Measurements from ENCODE around the gene EPB41L4A. TPM values are rescaled to one million over a fixed set of nuclear protein-coding genes. Genes with fewer than 3 reads are reported as not detected.
A peak's percentile ranks its signal among the peaks of the same experiment; 100 is the strongest.

EPB41L4A gene, protein sequence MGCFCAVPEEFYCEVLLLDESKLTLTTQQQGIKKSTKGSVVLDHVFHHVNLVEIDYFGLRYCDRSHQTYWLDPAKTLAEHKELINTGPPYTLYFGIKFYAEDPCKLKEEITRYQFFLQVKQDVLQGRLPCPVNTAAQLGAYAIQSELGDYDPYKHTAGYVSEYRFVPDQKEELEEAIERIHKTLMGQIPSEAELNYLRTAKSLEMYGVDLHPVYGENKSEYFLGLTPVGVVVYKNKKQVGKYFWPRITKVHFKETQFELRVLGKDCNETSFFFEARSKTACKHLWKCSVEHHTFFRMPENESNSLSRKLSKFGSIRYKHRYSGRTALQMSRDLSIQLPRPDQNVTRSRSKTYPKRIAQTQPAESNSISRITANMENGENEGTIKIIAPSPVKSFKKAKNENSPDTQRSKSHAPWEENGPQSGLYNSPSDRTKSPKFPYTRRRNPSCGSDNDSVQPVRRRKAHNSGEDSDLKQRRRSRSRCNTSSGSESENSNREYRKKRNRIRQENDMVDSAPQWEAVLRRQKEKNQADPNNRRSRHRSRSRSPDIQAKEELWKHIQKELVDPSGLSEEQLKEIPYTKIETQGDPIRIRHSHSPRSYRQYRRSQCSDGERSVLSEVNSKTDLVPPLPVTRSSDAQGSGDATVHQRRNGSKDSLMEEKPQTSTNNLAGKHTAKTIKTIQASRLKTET
- total RNA-seq: 6.8 and 13.9 TPM in 2 replicates

DNA sequence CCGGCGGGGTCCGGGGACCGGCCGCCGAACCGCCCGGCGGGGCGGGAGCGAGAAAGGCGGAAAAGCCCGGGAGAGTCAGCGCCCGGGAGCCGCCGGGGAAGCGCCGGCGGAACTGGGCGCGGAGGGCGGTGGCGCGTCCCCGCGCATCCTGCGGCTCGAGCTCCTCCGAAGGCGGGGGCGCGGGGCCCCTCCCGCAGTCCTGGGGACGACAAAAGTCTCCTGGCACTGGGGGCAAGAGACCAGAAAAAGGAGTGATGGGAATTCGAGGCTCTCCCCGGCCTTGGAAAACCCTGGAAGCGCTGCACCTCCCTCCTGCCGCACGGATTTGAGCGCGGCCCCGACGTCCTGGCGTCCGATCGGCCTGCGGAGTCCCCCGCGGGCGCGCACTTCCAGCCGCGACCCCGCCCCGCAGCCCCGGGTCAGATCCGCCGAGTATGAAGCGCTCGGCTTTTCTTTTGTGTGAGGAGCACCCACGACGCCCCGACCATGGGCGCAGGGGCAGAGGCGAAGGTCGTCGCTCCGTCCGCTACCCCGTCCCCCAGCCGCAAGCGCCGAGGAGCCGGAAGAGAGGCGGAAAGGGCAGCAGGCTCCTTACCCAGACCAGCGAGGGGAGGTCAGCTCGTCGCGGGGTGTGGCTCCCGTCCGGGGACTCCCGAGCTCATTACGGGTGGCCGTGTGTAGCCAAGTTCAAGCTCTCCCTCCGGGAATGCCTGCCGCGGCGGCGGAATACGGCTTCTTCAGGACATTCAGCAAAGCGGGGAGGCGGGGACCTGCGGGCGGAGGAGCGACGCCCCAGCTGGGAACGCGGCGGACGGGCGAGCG is at the start of gene EPB41L4A:
EPB41L4A (minus strand) TSS at position 114 of the 822 bp plus-strand sequence. CDS start 238 bp downstream, outside the sequence.

Small RNA genes within 50 kb of the gene (small RNA-seq; reads per million reads assigned to genes)
- gene AC010265.1 (not detected), gene HMGB3P16 (not detected), gene SNORA13 (81.9 reads per million, percentile 97 among the genes with 10 or more reads in this experiment)
